B cell (primary cell): ENCODE results near the gene ZNF91. TPM values are rescaled to one million over a fixed set of nuclear protein-coding genes. Genes with fewer than 3 reads are reported as not detected.
"Not testable (repeated sequence)": the region's sequence is repeated elsewhere in the genome, so short reads cannot be mapped to it uniquely, and the experiment has no call there.

Source experiments
- ATAC-seq: fragments of 200-7000 bp; cut with Tn5 transposase; one replicate; pipeline ENCODE4 v1.10.0; 2021; ENCODE audit warnings: low read depth, mild to moderate bottlenecking, moderate number of reproducible peaks, moderate library complexity
- CTCF ChIA-PET: fragments of 350-600 bp; sonication (Branson Sonifier 250); formaldehyde crosslinking; loops from one replicate; lab custom pipeline; 2021; ENCODE audit warnings: antibody characterized with exemption, inconsistent platforms; lab: Charles Lee
- POLR2A ChIA-PET: fragments of 350-600 bp; sonication (Branson Sonifier 250); formaldehyde crosslinking; loops from one replicate; lab custom pipeline; 2021; ENCODE audit warnings: antibody characterized with exemption; lab: Charles Lee
- DNase-seq: peaks from one replicate; pipeline ENCODE4 v3.0.0; 2013
- H2AFZ ChIP-seq: 2 replicates; pipeline ENCODE4 v1.6.1; 2012; ENCODE audit warnings: mild to moderate bottlenecking, low read depth, low read length; ENCODE audit not compliant: insufficient read depth, poor library complexity, severe bottlenecking
- H3K27ac ChIP-seq, 2 donors: 1 replicate in 1 of 2; 2 replicates in 1 of 2; pipeline ENCODE4 v1.5.1; 2012 to 2013; ENCODE audit warnings: low read length in 2 of 2, mild to moderate bottlenecking in 2 of 2, moderate library complexity in 1 of 2
- H3K27me3 ChIP-seq, 4 experiments: fragments of 200-600 bp in 1 of 4; sonication (generic) in 1 of 4; replicated peaks in 1 of 4; 1 replicate in 2 of 4; 2 replicates in 2 of 4; pipeline versions ENCODE4 v1.6.1 to v1.7.0; 2013 to 2016; ENCODE audit warnings: low read length in 3 of 4, mild to moderate bottlenecking in 2 of 4, mixed read lengths in 1 of 4, moderate library complexity in 1 of 4; ENCODE audit not compliant: insufficient read depth in 4 of 4, control insufficient read depth in 3 of 4; ENCODE audit errors: control extremely low read depth in 1 of 4
- H3K36me3 ChIP-seq, 2 experiments: replicated peaks in 1 of 2; 1 replicate in 1 of 2; 2 replicates in 1 of 2; pipeline versions ENCODE4 v1.6.1 to v1.7.1; 2013; ENCODE audit warnings: low read length in 1 of 2; ENCODE audit not compliant: insufficient read depth in 2 of 2, control insufficient read depth in 1 of 2; ENCODE audit errors: control extremely low read depth in 1 of 2, extremely low read depth in 1 of 2
- H3K4me1 ChIP-seq, 2 donors: fragments of 200-600 bp in 1 of 2; sonication (generic) in 1 of 2; 1 replicate in 1 of 2; 2 replicates in 1 of 2; pipeline versions ENCODE4 v1.5.1 to v1.6.1; 2013 to 2017; ENCODE audit warnings: low read length in 2 of 2; ENCODE audit not compliant: control insufficient read depth in 2 of 2, insufficient read depth in 2 of 2
- H3K4me2 ChIP-seq: replicated peaks from 2 replicates; pipeline ENCODE3; 2012; ENCODE audit warnings: mild to moderate bottlenecking, low read depth, low read length; ENCODE audit not compliant: poor library complexity, severe bottlenecking
- H3K4me3 ChIP-seq, 5 experiments: fragments of 200-600 bp in 1 of 5; sonication (generic) in 1 of 5; 1 replicate in 3 of 5; 2 replicates in 2 of 5; pipeline versions ENCODE4 v1.5.1 to v1.7.0; 2011 to 2016; ENCODE audit warnings: low read length in 4 of 5, mild to moderate bottlenecking in 4 of 5, low read depth in 2 of 5, control low read depth in 1 of 5, moderate library complexity in 1 of 5; ENCODE audit not compliant: insufficient read depth in 1 of 5; ENCODE audit errors: control extremely low read depth in 1 of 5, extremely low read depth in 1 of 5
- H3K79me2 ChIP-seq: fragments of 200-600 bp; sonication (generic); one replicate; pipeline ENCODE4 v1.6.0; 2016; ENCODE audit warnings: low read length; ENCODE audit not compliant: control insufficient read depth, insufficient read depth
- H3K9ac ChIP-seq: fragments of 200-600 bp; sonication (generic); 2 replicates; pipeline ENCODE4 v1.6.1; 2017; ENCODE audit warnings: mild to moderate bottlenecking, low read length, moderate library complexity
- H3K9me3 ChIP-seq, 3 donors: one replicate each; pipeline versions ENCODE4 v1.6.1 to v1.7.1; 2013; ENCODE audit warnings: low read length in 2 of 3; ENCODE audit not compliant: control insufficient read depth in 2 of 3, insufficient read depth in 1 of 3; ENCODE audit errors: control extremely low read depth in 1 of 3
- H4K20me1 ChIP-seq: 2 replicates; pipeline ENCODE4 v1.6.0; 2012; ENCODE audit warnings: mild to moderate bottlenecking, low read length; ENCODE audit not compliant: insufficient read depth, control insufficient read depth, poor library complexity, severe bottlenecking
- H3K27ac Mint-ChIP-seq: one replicate; pipeline ENCODE4 v1.8.0; 2021; ENCODE audit warnings: mixed read lengths
- H3K27me3 Mint-ChIP-seq: one replicate; pipeline ENCODE4 v1.8.0; 2021; ENCODE audit warnings: mixed read lengths
- H3K4me1 Mint-ChIP-seq: one replicate; pipeline ENCODE4 v1.8.0; 2021; ENCODE audit warnings: mixed read lengths
- H3K4me3 Mint-ChIP-seq: one replicate; pipeline ENCODE4 v1.8.0; 2021; ENCODE audit warnings: mixed read lengths
- H3K9me3 Mint-ChIP-seq: one replicate; pipeline ENCODE4 v1.8.0; 2022; ENCODE audit warnings: mixed read lengths; ENCODE audit not compliant: insufficient read depth
- CTCF ChIP-seq: fragments of 200-600 bp; IDR thresholded peaks from one replicate; pipeline ENCODE4 v1.8.0; 2022; ENCODE audit warnings: antibody characterized with exemption, mild to moderate bottlenecking
- EZH2 ChIP-seq: IDR thresholded peaks from 2 replicates; pipeline ENCODE4 v1.6.1; 2012; ENCODE audit warnings: borderline replicate concordance, low read depth, mild to moderate bottlenecking, moderate library complexity, low read length; ENCODE audit not compliant: insufficient read depth, poor library complexity, severe bottlenecking
- WGBS: methylation state at CpG from one replicate; pipeline ENCODE4 v1.1.5; 2013; ENCODE audit warnings: missing lambda C conversion rate; ENCODE audit not compliant: insufficient coverage; 5-methylcytosine and 5-hydroxymethylcytosine counted together
- intact Hi-C: fragments of 100-400 bp; cut with micrococcal nuclease; formaldehyde crosslinking; loops from one replicate; pipeline ENCODE4 v1.10.0; 2022
- polyA plus RNA-seq: library from polyadenylated mRNA; depleted of rRNA; stranded (reverse); fragments of >200 nt; gene quantifications from 2 replicates; pipeline ENCODE4 v1.2.3, GENCODE V29; 2012
- total RNA-seq, 2 donors: library from RNA; stranded (reverse); fragments of 120-200 nt in 1 of 2; gene quantifications; 1 replicate in 1 of 2; 2 replicates in 1 of 2; pipeline versions ENCODE4 v1.2.3 to v1.2.4, GENCODE V29; 2013 to 2022

ZNF91 gene
- total and polyA plus RNA-seq, 2 donors (not counting 1 experiment from before 2014, with no cell fraction given) = 17.9 to 79.6 TPM

GRCh38 chr19:23365222-23365621 is 30.0 kb downstream of the ZNF91 start:
- Mint-ChIP-seq H3K27me3 (no peaks in the 10 kb centered on the region), H3K4me1 (no peaks in the 10 kb centered on the region), H3K27ac (no peak overlapping the region), H3K4me3 (no peak overlapping the region), H3K9me3 (peaks cover 7% of the 10 kb centered on the region)
- H3K9me3 ChIP-seq = peaks cover 24 to 57% (median 35%) of the 10 kb centered on the region in 3 donors
- peaks cover 10 to 35% of the 10 kb centered on the region in 2 experiments for H3K36me3 ChIP-seq
- H3K4me1 ChIP-seq = no peaks in the 10 kb centered on the region
- intact Hi-C loops = no loop called here
- no peak overlapping the region for H3K4me3 ChIP-seq
- ATAC-seq (no peak), DNase-seq (no peak)
- no peak overlapping the region for H3K9ac ChIP-seq
- WGBS = no CpG with 5 or more reads among the region's 3 CpGs
- H3K4me2 ChIP-seq = no peak overlapping the region
- ChIA-PET CTCF (interaction anchor here (0.6 kb wide), 1 partner anchor 99 kb away, joined by 4 read pairs; no protein-coding TSS in a partner anchor), POLR2A (no interaction called here)
- no peaks in the 10 kb centered on the region for H4K20me1 ChIP-seq
- H3K27ac ChIP-seq = no peak overlapping the region
- no peaks in the 10 kb centered on the region for H3K27me3 ChIP-seq
- no peak for TF ChIP-seq CTCF
- TF ChIP-seq EZH2 = no peak
- H3K79me2 ChIP-seq = peaks cover 7% of the 10 kb centered on the region
- no peak overlapping the region for H2AFZ ChIP-seq

GRCh38 chr19:23361843-23362242 is 33.4 kb downstream of the ZNF91 start:
- intact Hi-C loops, H3K27me3 ChIP-seq, H3K4me3 Mint-ChIP-seq, H3K4me2 ChIP-seq, H3K27ac Mint-ChIP-seq, H3K27me3 Mint-ChIP-seq, ATAC-seq, POLR2A ChIA-PET, H3K4me1 ChIP-seq, H2AFZ ChIP-seq, DNase-seq, H4K20me1 ChIP-seq, H3K27ac ChIP-seq, H3K4me1 Mint-ChIP-seq, CTCF ChIA-PET, H3K9ac ChIP-seq: not testable (repeated sequence)
- H3K36me3 ChIP-seq = peaks cover 6 to 26% of the 10 kb centered on the region in 2 experiments
- H3K9me3 Mint-ChIP-seq = peaks cover 14% of the 10 kb centered on the region
- peak overlapping the region in 1 of 5 experiments; percentile 34 for H3K4me3 ChIP-seq
- H3K9me3 ChIP-seq = peaks cover 29 to 70% (median 33%) of the 10 kb centered on the region in 3 donors
- no CpG with 5 or more reads among the region's 1 CpG for WGBS
- H3K79me2 ChIP-seq = peaks cover 12% of the 10 kb centered on the region
